ENCODE results near the gene CERS6. TPM values are rescaled to one million over a fixed set of nuclear protein-coding genes. Genes with fewer than 3 reads are reported as not detected.

The CERS6 gene
- total and polyA plus RNA-seq, 3 donors from 2014 or later, result 24.7 to 71.0 (median 59.4) TPM

- no peaks in the 10 kb centered on the region for H3K36me3 ChIP-seq (ENCODE audit: low read depth, missing control alignments)
- H3K27ac ChIP-seq, result no peak overlapping the region
- H3K27me3 ChIP-seq, result no peaks in the 10 kb centered on the region
- no peaks in the 10 kb centered on the region for H3K9me3 ChIP-seq
- TF ChIP-seq POLR2A (IDR thresholded peaks at IDR 0.05), result no peak
- no peak for TF ChIP-seq CTCF (IDR thresholded peaks at IDR 0.05)
- intact Hi-C loops (cut with DNase I; ENCODE audit: low total_unique reads), result no loop called here
- H3K4me3 ChIP-seq, result no peak overlapping the region
- no peak for DNase-seq
- WGBS, 2 donors, result 65 to 77% methylated on average over 2 of the region's 2 CpGs
- peaks cover 7% of the 10 kb centered on the region for H3K4me1 ChIP-seq
Observed at GRCh38 chr2:168433527-168433926, 22.5 kb upstream of the CERS6 start.

GRCh38 chr2:168434146-168434545, 21.9 kb upstream of the CERS6 start:
- Histone ChIP-seq H3K4me3 (no peak overlapping the region), H3K9me3 (no peaks in the 10 kb centered on the region), H3K27ac (no peak overlapping the region), H3K36me3 (ENCODE audit: low read depth, missing control alignments) (no peaks in the 10 kb centered on the region), H3K27me3 (no peaks in the 10 kb centered on the region), H3K4me1 (peaks cover 7% of the 10 kb centered on the region)
- peak; percentile 38 for DNase-seq
- 77 to 82% methylated on average over 2 of the region's 2 CpGs for WGBS, 2 donors
- intact Hi-C loops (cut with DNase I; ENCODE audit: low total_unique reads), result no loop called here
- TF ChIP-seq CTCF (IDR thresholded peaks at IDR 0.05), result no peak

DNA sequence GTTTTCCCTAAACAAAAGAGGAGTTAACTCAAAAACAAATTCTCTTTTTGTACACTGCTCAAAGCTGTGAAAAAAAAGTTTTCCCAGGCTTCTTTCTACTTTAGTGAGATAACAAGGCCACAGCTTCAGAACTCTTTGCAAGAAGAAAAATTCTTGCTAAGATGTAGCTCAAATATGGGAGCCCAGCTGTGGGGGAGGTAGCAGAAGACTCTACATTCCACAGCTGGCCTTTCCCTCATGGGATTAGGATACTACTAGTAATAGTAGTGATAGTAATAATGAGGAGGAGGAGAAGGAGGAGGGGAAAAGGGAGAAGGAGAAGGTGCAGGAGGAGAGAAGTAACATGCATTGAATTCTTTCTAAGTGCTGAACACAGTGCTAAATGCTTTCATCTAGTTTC, 19.2 kb upstream of the CERS6 start:
- no peak for DNase-seq
- intact Hi-C loops (cut with DNase I; ENCODE audit: low total_unique reads), result no loop called here
- Histone ChIP-seq H3K9me3 (no peaks in the 10 kb centered on the region), H3K4me1 (peaks cover 7% of the 10 kb centered on the region), H3K27me3 (no peaks in the 10 kb centered on the region), H3K4me3 (no peak overlapping the region), H3K27ac (no peak overlapping the region), H3K36me3 (ENCODE audit: low read depth, missing control alignments) (no peaks in the 10 kb centered on the region)
- no peak for TF ChIP-seq CTCF (IDR thresholded peaks at IDR 0.05)
- no peak for TF ChIP-seq POLR2A (IDR thresholded peaks at IDR 0.05)

DNA sequence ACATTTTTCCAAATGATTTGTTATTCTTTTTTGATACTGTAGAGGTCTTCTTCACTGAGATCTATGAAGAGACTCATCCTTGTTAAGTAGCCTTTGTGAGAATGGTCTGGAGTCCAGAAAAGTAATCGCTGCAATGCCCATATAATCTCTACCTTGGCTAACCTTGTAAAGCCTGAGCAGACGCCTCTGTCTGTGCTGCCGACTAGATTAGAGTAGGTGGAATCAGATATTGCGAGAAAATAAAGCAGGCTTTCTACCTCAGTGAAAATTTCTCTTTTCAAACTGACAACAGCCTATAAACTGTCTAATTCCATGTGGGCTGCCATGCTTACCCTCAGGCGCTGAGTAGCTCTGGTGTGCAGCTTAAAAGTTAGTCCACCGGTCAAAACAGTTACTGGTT, 17.5 kb upstream of the CERS6 start:
- TF ChIP-seq CTCF (IDR thresholded peaks at IDR 0.05) (no peak), POLR2A (IDR thresholded peaks at IDR 0.05) (no peak)
- Histone ChIP-seq H3K36me3 (ENCODE audit: low read depth, missing control alignments) (no peaks in the 10 kb centered on the region), H3K4me3 (no peak overlapping the region), H3K4me1 (peaks cover 7% of the 10 kb centered on the region), H3K27me3 (no peaks in the 10 kb centered on the region), H3K9me3 (no peaks in the 10 kb centered on the region), H3K27ac (no peak overlapping the region)
- 92 to 97% methylated on average over 6 of the region's 6 CpGs for WGBS, 2 donors
- no peak for DNase-seq
- intact Hi-C loops (cut with DNase I; ENCODE audit: low total_unique reads), result no loop called here

- WGBS, 2 donors, result 63 to 66% methylated on average over 3 of the region's 3 CpGs
- Histone ChIP-seq H3K36me3 (ENCODE audit: low read depth, missing control alignments) (no peaks in the 10 kb centered on the region), H3K27ac (no peak overlapping the region), H3K9me3 (no peaks in the 10 kb centered on the region), H3K4me3 (no peak overlapping the region), H3K27me3 (no peaks in the 10 kb centered on the region), H3K4me1 (peaks cover 7% of the 10 kb centered on the region)
- intact Hi-C loops (cut with DNase I; ENCODE audit: low total_unique reads), result no loop called here
- DNase-seq, result no peak
- TF ChIP-seq POLR2A (IDR thresholded peaks at IDR 0.05) (no peak), CTCF (IDR thresholded peaks at IDR 0.05) (no peak)
Observed at GRCh38 chr2:168439536-168439935, 16.5 kb upstream of the CERS6 start.

Measured in testis (tissue), 3 donors.